A549 (cell line): ENCODE results near the gene ST14. TPM values are rescaled to one million over a fixed set of nuclear protein-coding genes. Genes with fewer than 3 reads are reported as not detected.

Experiments
- ATAC-seq, 2 experiments: fragments of 200-7000 bp in 1 of 2; fragments of >200 bp in 1 of 2; cut with Nextera tagmentation in 1 of 2; cut with Tn5 transposase in 1 of 2; 3 replicates each; pipeline versions ENCODE4 v1.8.0 to v1.9.1; 2018 to 2020; ENCODE audit warnings: mild to moderate bottlenecking in 1 of 2, moderate library complexity in 1 of 2
- CTCF ChIA-PET: fragments of 300-600 bp; sonication (Branson Sonifier 250); formaldehyde crosslinking; extraction: SDS; loops from one replicate; lab custom pipeline; 2021; ENCODE audit warnings: antibody characterized with exemption, inconsistent platforms; lab: Yijun Ruan, JAX
- POLR2A ChIA-PET: fragments of 350-600 bp; formaldehyde crosslinking; extraction: SDS; loops from one replicate; lab custom pipeline; 2021; ENCODE audit warnings: antibody characterized with exemption, inconsistent platforms; lab: Yijun Ruan, JAX
- DNase-seq, 2 experiments: peaks; one replicate each; pipeline versions ENCODE4 v3.0.0 to v3.0.0-alpha.2; 2011 to 2016; ENCODE audit warnings: low read depth in 1 of 2, low spot score in 1 of 2
- FAIRE-seq: peaks from 2 replicates; lab custom pipeline; 2011; peaks lifted over from hg19 to GRCh38; lab: Jason Lieb, UNC
- H3K27ac ChIP-seq, 2 experiments: fragments of >200 bp; sonication (Bioruptor Twin); formaldehyde crosslinking; 3 replicates each; pipeline ENCODE4 v1.5.1; 2016 to 2017
- H3K4me1 ChIP-seq: fragments of >200 bp; sonication (Bioruptor Twin); formaldehyde crosslinking; 3 replicates; pipeline ENCODE4 v1.6.1; 2016
- H3K4me2 ChIP-seq: fragments of >200 bp; sonication (Bioruptor Twin); formaldehyde crosslinking; 3 replicates; pipeline ENCODE4 v1.6.1; 2016
- H3K4me3 ChIP-seq: fragments of >200 bp; sonication (Bioruptor Twin); formaldehyde crosslinking; 3 replicates; pipeline ENCODE4 v1.5.1; 2016
- H3K9me3 ChIP-seq: fragments of >200 bp; sonication (Bioruptor Twin); formaldehyde crosslinking; 3 replicates; pipeline ENCODE4 v1.6.1; 2016
- CBX2 ChIP-seq: fragments of 200-600 bp; sonication (generic); IDR thresholded peaks from 2 replicates; pipeline ENCODE4 v1.6.1; 2016; ENCODE audit warnings: low read depth, mild to moderate bottlenecking, borderline replicate concordance
- EP300 ChIP-seq, 2 experiments: fragments of >200 bp; sonication (Bioruptor Twin); formaldehyde crosslinking; IDR thresholded peaks; 2 replicates in 1 of 2; 3 replicates in 1 of 2; pipeline ENCODE4 v1.6.1; 2016 to 2017
- ESRRA ChIP-seq: fragments of 150-350 bp; IDR thresholded peaks from 2 replicates; pipeline ENCODE4 v1.6.1; 2014; ENCODE audit warnings: mild to moderate bottlenecking, low read length, borderline replicate concordance
- GATA3 ChIP-seq: IDR thresholded peaks from 2 replicates; pipeline ENCODE4 v1.6.1; 2012; ENCODE audit warnings: borderline replicate concordance
- HDAC2 ChIP-seq: fragments of 200-600 bp; sonication (generic); IDR thresholded peaks from 2 replicates; pipeline ENCODE4 v1.6.1; 2016
- HEYL ChIP-seq: fragments of 250-450 bp; sonication (Bioruptor Pico); IDR thresholded peaks from 2 replicates; pipeline ENCODE4 v1.8.0; 2021; ENCODE audit warnings: mild to moderate bottlenecking, moderate library complexity
- KDM5A ChIP-seq: fragments of 200-600 bp; sonication (generic); IDR thresholded peaks from 2 replicates; pipeline ENCODE4 v1.6.1; 2016; ENCODE audit warnings: antibody characterized with exemption, mild to moderate bottlenecking
- NPAS2 ChIP-seq: fragments of 250-450 bp; sonication (Bioruptor Pico); IDR thresholded peaks from 2 replicates; pipeline ENCODE4 v1.8.0; 2022; ENCODE audit warnings: mild to moderate bottlenecking, moderate library complexity, borderline replicate concordance
- POLR2A ChIP-seq: IDR thresholded peaks from 2 replicates; pipeline ENCODE4 v1.6.1; 2012; ENCODE audit warnings: mild to moderate bottlenecking, low read length
- POLR2AphosphoS2 ChIP-seq: conservative IDR thresholded peaks from 2 replicates; pipeline ENCODE4 v1.6.1; 2012; ENCODE audit warnings: low read length, improper control_type of control experiment, inconsistent platforms
- SREBF2 ChIP-seq: fragments of 450-650 bp; IDR thresholded peaks from 2 replicates; pipeline ENCODE4 v1.6.1; 2014; ENCODE audit warnings: mild to moderate bottlenecking, moderate library complexity
- ZC3H11A ChIP-seq: fragments of 450-650 bp; IDR thresholded peaks from 2 replicates; pipeline ENCODE4 v1.6.1; 2014; ENCODE audit warnings: antibody characterized with exemption, mild to moderate bottlenecking
- ZNF302 ChIP-seq: fragments of 250-450 bp; sonication (Bioruptor Pico); IDR thresholded peaks from 2 replicates; pipeline ENCODE4 v1.9.0; 2021; ENCODE audit warnings: inconsistent platforms, mild to moderate bottlenecking, moderate library complexity
- ZSCAN20 ChIP-seq: fragments of 250-450 bp; sonication (Bioruptor Pico); IDR thresholded peaks from 2 replicates; pipeline ENCODE4 v1.8.0; 2022; ENCODE audit warnings: mild to moderate bottlenecking, moderate library complexity
- WGBS: methylation state at CpG from one replicate; pipeline ENCODE4 v1.1.6; 2017; ENCODE audit errors: missing lambda C conversion rate; 5-methylcytosine and 5-hydroxymethylcytosine counted together
- polyA plus RNA-seq, 4 experiments: library from polyadenylated mRNA; depleted of rRNA in 3 of 4; stranded (reverse); fragments of >200 nt; fragmentation: RNase III in 1 of 4; extraction: RNeasy Plus Mini Kit Qiagen cat#74134 plus additional on column Dnase treatment in 1 of 4; gene quantifications; 2 replicates in 3 of 4; 3 replicates in 1 of 4; pipeline ENCODE4 v1.2.3, GENCODE V29; 2011 to 2017
- TF ChIP-seq, protein P1 (sequence below): fragments of 200-600 bp; sonication (generic); IDR thresholded peaks from 2 replicates; pipeline ENCODE4 v1.6.1; 2016; ENCODE audit warnings: antibody characterized with exemption, mild to moderate bottlenecking, moderate library complexity
- TF ChIP-seq, protein P2 (sequence below): IDR thresholded peaks from 2 replicates; pipeline ENCODE4 v1.6.1; 2012
- TF ChIP-seq, protein P3 (sequence below): fragments of 150-350 bp; IDR thresholded peaks from 2 replicates; pipeline ENCODE4 v1.6.1; 2014; ENCODE audit warnings: low read depth, mild to moderate bottlenecking, low read length
- TF ChIP-seq, protein P4 (sequence below): IDR thresholded peaks from 2 replicates; pipeline ENCODE4 v1.6.1; 2012; ENCODE audit warnings: low read depth, borderline replicate concordance

ST14 gene
- polyA plus RNA-seq, 2 of the 4 experiments (the other 2 are of a cell fraction): 0.05 to 0.17 TPM

DNA sequence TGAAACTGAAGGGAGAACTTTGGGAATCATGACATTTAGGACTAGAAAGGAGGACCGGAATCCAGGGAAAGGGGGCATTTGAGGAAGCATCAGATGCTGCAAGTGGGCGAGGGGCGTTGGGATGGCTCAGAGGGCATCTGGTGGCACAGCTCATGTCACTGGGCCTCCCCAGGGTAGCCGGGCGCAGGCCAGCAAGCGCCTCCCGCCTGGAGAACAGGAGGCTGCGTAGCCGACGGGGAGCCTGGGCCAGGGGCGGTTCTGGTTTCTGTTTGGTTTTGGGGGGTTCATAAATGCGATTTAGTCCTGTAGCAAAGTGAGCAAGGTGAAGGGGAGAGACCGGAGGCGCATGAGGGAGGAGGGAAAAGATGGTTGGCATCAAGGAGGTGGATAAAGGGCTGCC, 443 bp upstream of the ST14 start (continued):
- TF ChIP-seq, protein P1, sequence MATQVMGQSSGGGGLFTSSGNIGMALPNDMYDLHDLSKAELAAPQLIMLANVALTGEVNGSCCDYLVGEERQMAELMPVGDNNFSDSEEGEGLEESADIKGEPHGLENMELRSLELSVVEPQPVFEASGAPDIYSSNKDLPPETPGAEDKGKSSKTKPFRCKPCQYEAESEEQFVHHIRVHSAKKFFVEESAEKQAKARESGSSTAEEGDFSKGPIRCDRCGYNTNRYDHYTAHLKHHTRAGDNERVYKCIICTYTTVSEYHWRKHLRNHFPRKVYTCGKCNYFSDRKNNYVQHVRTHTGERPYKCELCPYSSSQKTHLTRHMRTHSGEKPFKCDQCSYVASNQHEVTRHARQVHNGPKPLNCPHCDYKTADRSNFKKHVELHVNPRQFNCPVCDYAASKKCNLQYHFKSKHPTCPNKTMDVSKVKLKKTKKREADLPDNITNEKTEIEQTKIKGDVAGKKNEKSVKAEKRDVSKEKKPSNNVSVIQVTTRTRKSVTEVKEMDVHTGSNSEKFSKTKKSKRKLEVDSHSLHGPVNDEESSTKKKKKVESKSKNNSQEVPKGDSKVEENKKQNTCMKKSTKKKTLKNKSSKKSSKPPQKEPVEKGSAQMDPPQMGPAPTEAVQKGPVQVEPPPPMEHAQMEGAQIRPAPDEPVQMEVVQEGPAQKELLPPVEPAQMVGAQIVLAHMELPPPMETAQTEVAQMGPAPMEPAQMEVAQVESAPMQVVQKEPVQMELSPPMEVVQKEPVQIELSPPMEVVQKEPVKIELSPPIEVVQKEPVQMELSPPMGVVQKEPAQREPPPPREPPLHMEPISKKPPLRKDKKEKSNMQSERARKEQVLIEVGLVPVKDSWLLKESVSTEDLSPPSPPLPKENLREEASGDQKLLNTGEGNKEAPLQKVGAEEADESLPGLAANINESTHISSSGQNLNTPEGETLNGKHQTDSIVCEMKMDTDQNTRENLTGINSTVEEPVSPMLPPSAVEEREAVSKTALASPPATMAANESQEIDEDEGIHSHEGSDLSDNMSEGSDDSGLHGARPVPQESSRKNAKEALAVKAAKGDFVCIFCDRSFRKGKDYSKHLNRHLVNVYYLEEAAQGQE: no peak
- TF ChIP-seq, protein P2, sequence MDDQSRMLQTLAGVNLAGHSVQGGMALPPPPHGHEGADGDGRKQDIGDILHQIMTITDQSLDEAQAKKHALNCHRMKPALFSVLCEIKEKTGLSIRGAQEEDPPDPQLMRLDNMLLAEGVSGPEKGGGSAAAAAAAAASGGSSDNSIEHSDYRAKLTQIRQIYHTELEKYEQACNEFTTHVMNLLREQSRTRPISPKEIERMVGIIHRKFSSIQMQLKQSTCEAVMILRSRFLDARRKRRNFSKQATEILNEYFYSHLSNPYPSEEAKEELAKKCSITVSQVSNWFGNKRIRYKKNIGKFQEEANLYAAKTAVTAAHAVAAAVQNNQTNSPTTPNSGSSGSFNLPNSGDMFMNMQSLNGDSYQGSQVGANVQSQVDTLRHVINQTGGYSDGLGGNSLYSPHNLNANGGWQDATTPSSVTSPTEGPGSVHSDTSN: no peak
- TF ChIP-seq, all 56 proteins: peak for 0

DNA sequence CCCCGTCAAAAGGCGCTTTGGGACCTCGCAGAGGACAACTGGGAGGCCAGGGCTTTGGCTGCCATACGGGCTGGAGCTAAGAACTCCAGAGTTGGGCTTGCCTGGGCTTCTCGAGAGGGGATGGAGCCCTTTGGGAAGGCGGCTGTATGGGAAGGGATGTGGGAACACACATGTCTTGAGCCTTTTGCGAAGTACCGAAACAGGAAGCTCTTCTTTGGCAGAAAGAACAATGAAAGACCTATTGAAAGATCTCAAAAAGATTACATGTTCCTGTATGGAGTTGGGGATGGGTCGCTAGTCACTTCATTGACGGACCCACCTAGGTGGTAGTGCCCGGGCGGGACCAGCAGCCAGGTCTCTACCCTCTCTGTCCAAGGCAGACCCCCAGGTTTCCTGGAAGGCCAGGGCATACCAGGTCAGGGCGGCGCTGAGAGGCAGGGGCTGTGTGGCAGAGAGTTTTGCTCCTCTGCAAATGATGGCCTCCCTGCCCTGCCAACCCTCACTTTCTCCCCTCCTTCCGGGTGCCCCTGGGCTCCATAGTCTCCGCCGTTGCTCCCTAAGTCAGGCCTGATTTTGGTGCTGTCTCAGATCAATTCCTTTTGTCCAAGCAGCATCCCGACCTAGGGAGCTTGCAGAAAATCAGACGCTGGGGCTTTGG, 1.0 kb downstream of the ST14 start:
- Histone ChIP-seq H3K4me1 (peaks cover 19% of the 10 kb centered on the region), H3K4me3 (no peak overlapping the region), H3K27ac (no peak overlapping the region), H3K4me2 (no peak overlapping the region), H3K9me3 (no peaks in the 10 kb centered on the region)
- WGBS: 87% methylated on average over 19 of the region's 19 CpGs
- ATAC-seq (no peak), FAIRE-seq (no peak), DNase-seq (no peak)
- CTCF ChIA-PET: no interaction called here
- TF ChIP-seq EP300 (IDR thresholded peaks at IDR 0.05): no peak
- TF ChIP-seq KDM5A: no peak
- TF ChIP-seq POLR2A: no peak
- TF ChIP-seq POLR2AphosphoS2: no peak
- TF ChIP-seq ZSCAN20: no peak
- TF ChIP-seq, protein P3, sequence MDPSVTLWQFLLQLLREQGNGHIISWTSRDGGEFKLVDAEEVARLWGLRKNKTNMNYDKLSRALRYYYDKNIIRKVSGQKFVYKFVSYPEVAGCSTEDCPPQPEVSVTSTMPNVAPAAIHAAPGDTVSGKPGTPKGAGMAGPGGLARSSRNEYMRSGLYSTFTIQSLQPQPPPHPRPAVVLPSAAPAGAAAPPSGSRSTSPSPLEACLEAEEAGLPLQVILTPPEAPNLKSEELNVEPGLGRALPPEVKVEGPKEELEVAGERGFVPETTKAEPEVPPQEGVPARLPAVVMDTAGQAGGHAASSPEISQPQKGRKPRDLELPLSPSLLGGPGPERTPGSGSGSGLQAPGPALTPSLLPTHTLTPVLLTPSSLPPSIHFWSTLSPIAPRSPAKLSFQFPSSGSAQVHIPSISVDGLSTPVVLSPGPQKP: no peak
- TF ChIP-seq SREBF2: no peak
- no peak for TF ChIP-seq ESRRA
- TF ChIP-seq, protein P2: no peak
- no peak for TF ChIP-seq CBX2
- no peak for TF ChIP-seq NPAS2
- TF ChIP-seq GATA3: no peak
- no peak for TF ChIP-seq ZNF302 (CRISPR knock-in tag)
- TF ChIP-seq, protein P4, sequence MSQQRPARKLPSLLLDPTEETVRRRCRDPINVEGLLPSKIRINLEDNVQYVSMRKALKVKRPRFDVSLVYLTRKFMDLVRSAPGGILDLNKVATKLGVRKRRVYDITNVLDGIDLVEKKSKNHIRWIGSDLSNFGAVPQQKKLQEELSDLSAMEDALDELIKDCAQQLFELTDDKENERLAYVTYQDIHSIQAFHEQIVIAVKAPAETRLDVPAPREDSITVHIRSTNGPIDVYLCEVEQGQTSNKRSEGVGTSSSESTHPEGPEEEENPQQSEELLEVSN: no peak
- TF ChIP-seq HEYL: no peak
- no peak for TF ChIP-seq ZC3H11A
- no peak for TF ChIP-seq HDAC2
- POLR2A ChIA-PET: no interaction called here
